Coronary artery (tissue), 2 donors: ENCODE measurements around the gene PLEKHN1.
"Not testable (repeated sequence)": the region's sequence is repeated elsewhere in the genome, so short reads cannot be mapped to it uniquely, and the experiment has no call there.

ENCODE experiments used
- DNase-seq: peaks from one replicate; pipeline ENCODE4 v3.0.0-alpha.2; 2017; ENCODE audit warnings: low spot score
- H3K27ac ChIP-seq, 2 donors: fragments of 200-600 bp; sonication (generic); one replicate each; pipeline ENCODE4 v1.5.1; 2016 to 2019
- H3K4me3 ChIP-seq: fragments of 200-600 bp; sonication (generic); 2 replicates; pipeline ENCODE4 v1.5.1; 2016; ENCODE audit warnings: mild to moderate bottlenecking, moderate library complexity
- CTCF ChIP-seq: fragments of 200-600 bp; sonication (generic); IDR thresholded peaks from one replicate; pipeline ENCODE4 v1.5.1; 2019; ENCODE audit warnings: antibody characterized with exemption

Gene PLEKHN1

GRCh38 chr1:1006305-1007159, 40.2 kb downstream of the PLEKHN1 start:
- DNase-seq: peak; percentile 68
- H3K27ac ChIP-seq: no peak overlapping the region

GRCh38 chr1:1010131-1010530, 43.8 kb downstream of the PLEKHN1 start:
- not testable (repeated sequence) for H3K4me3 ChIP-seq, DNase-seq, H3K27ac ChIP-seq

More at GRCh38 chr1:1006305-1007159, 40.2 kb downstream of the PLEKHN1 start:
- TF ChIP-seq CTCF: no peak
- no peak overlapping the region for H3K4me3 ChIP-seq

GRCh38 chr1:1011396-1011949, 45.2 kb downstream of the PLEKHN1 start:
- no peak for TF ChIP-seq CTCF
- Histone ChIP-seq H3K4me3 (no peak overlapping the region), H3K27ac (no peak overlapping the region)
- no peak for DNase-seq

- Histone ChIP-seq H3K27ac (peak overlapping the region; percentile 75 to 97), H3K4me3 (peak overlapping the region; percentile 80)
- DNase-seq: not testable (repeated sequence)
These were observed 46.4 kb downstream of the PLEKHN1 start for GRCh38 chr1:1012736-1013104.

GRCh38 chr1:1013105-1013921, 47.0 kb downstream of the PLEKHN1 start, which contains the start of gene ISG15:
Gene ISG15 (plus strand): TSS chr1:1013497. CDS start chr1:1013574, 77 bp downstream.
- DNase-seq: peak; percentile 95
- Histone ChIP-seq H3K27ac (peak within 1 kb of the TSS; percentile 75 to 97), H3K4me3 (peak within 1 kb of the TSS; percentile 80)
- no peak for TF ChIP-seq CTCF

- peak overlapping the region; percentile 75 to 97 for H3K27ac ChIP-seq
These were observed 47.8 kb downstream of the PLEKHN1 start for GRCh38 chr1:1013922-1014648.

More at GRCh38 chr1:1013922-1014648, 47.8 kb downstream of the PLEKHN1 start:
- no peak for TF ChIP-seq CTCF
- DNase-seq: no peak
- peak overlapping the region; percentile 80 for H3K4me3 ChIP-seq
